SH-SY5Y (cell line): Measurements from ENCODE around the gene PSENEN.

ENCODE experiments used
- GATA2 ChIP-seq: IDR thresholded peaks from 2 replicates; pipeline ENCODE4 v1.6.1; 2011; ENCODE audit warnings: mild to moderate bottlenecking, low read depth, low read length
- GATA3 ChIP-seq: IDR thresholded peaks from 2 replicates; pipeline ENCODE4 v1.6.1; 2011; ENCODE audit warnings: low read depth, mild to moderate bottlenecking, low read length, moderate library complexity

The PSENEN gene

GRCh38 chr19:35745328-35746086 is at the start of gene PSENEN, which contains the start of gene U2AF1L4:
Gene PSENEN (plus strand): TSS chr19:35745651. CDS start chr19:35745931, 280 bp downstream.
Gene U2AF1L4 (minus strand): TSS chr19:35745418. CDS start chr19:35745391, 27 bp downstream.
- no peak for TF ChIP-seq GATA3
- no peak for TF ChIP-seq GATA2

- TF ChIP-seq GATA2 (no peak), GATA3 (no peak)
These were observed 49.5 kb upstream of the PSENEN start for GRCh38 chr19:35695895-35696422.

GRCh38 chr19:35696835-35697234 is 48.6 kb upstream of the PSENEN start:
- no peak for TF ChIP-seq GATA3
- no peak for TF ChIP-seq GATA2

GRCh38 chr19:35702223-35703012 is 43.0 kb upstream of the PSENEN start:
- TF ChIP-seq GATA2 = no peak
- no peak for TF ChIP-seq GATA3

- TF ChIP-seq GATA3 (no peak), GATA2 (no peak)
These were observed 42.1 kb upstream of the PSENEN start for GRCh38 chr19:35703343-35703742.

- TF ChIP-seq GATA3 (no peak), GATA2 (no peak)
These were observed 41.2 kb upstream of the PSENEN start, which contains the start of gene ZBTB32 for GRCh38 chr19:35704218-35704617. Gene ZBTB32 (plus strand): TSS chr19:35704558. CDS start chr19:35714627, 10,069 bp downstream.

- TF ChIP-seq GATA3 = no peak
- TF ChIP-seq GATA2 = no peak
These were observed 37.1 kb upstream of the PSENEN start for GRCh38 chr19:35708391-35708790.

GRCh38 chr19:35710784-35711723 is 34.4 kb upstream of the PSENEN start:
- TF ChIP-seq GATA3 = no peak
- TF ChIP-seq GATA2 = no peak

- TF ChIP-seq GATA3 = no peak
- TF ChIP-seq GATA2 = no peak
These were observed 32.6 kb upstream of the PSENEN start for GRCh38 chr19:35712567-35713505.

- TF ChIP-seq GATA2 (no peak), GATA3 (no peak)
These were observed 32.0 kb upstream of the PSENEN start for GRCh38 chr19:35713506-35713850.

- no peak for TF ChIP-seq GATA2
These were observed 31.5 kb upstream of the PSENEN start for GRCh38 chr19:35713904-35714495.

GRCh38 chr19:35714601-35715354 is 30.7 kb upstream of the PSENEN start:
- no peak for TF ChIP-seq GATA3
- TF ChIP-seq GATA2 = no peak
